ENCODE results near the gene R3HDM1.
"Not testable (repeated sequence)": the region's sequence is repeated elsewhere in the genome, so short reads cannot be mapped to it uniquely, and the experiment has no call there.

The R3HDM1 gene

GRCh38 chr2:135531231-135532197, at the start of gene R3HDM1:
Gene R3HDM1 (plus strand): TSS chr2:135531484. CDS start chr2:135604846, 73,362 bp downstream.
- DNase-seq: peak; percentile 52 to 99 (median 95)

GRCh38 chr2:135485441-135485840, 45.8 kb upstream of the R3HDM1 start:
- DNase-seq: no peak

DNA sequence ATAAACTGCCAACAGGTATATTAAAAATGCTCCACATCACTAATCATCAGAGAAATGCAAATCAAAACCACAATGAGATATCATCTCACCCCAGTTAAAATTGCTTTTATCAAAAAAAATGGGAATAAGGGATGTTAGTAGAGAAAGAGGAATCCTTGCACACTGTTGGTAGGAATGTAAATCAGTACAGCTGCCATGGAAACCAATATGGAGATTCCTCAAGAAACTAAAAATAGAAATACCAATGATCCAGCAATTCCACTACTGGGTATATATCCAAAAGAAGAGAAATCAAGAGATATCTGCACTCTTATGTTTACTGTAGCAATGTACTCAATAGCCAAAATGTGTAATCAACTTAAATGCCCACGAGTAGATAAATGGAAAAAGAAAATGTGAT, 40.9 kb upstream of the R3HDM1 start:
- DNase-seq: no peak

DNA sequence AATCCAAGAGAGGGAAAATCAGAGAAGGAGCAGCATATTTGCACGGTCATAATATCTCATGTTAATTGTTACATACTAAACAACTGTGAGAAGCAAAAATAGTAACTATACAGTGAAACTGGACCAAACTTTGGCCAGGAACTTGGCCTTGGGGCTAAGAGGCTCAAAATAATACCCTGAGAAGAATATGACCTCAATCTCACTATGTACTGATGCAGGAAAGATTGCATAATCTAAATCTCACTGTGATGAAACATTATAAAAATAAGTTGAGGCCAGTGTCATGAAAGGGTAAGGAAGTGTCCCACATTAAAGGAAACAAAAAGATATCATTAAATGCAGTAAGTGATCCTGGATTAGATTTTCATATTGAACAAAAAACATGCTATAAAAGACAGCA, 36.8 kb upstream of the R3HDM1 start:
- DNase-seq: no peak

DNA sequence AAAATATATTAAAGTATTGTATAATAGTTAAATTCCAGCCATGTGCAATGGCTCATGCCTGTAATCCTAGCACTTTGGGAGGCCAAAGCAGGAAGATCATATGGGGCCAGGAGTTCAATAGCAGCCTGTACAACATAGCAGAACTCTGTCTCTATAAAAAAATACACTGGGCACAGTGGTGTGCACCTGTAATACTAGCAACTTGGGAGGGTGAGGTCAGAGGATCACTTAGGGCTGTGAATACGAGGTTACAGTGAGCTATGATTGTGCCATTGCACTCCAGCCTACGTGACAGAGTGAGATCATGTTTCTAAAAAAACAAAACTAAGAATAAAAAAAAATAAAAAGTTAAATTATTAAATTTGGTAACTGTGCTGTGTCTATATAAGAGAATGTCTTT, 36.4 kb upstream of the R3HDM1 start:
- DNase-seq: no peak

GRCh38 chr2:135498588-135498987, 32.7 kb upstream of the R3HDM1 start:
- not testable (repeated sequence) for DNase-seq

- no peak for DNase-seq
Observed at GRCh38 chr2:135504811-135505210, 26.5 kb upstream of the R3HDM1 start.

- DNase-seq: no peak
Observed at GRCh38 chr2:135510577-135510976, 20.7 kb upstream of the R3HDM1 start.

- DNase-seq: no peak
Observed at GRCh38 chr2:135512099-135512498, 19.2 kb upstream of the R3HDM1 start.

DNA sequence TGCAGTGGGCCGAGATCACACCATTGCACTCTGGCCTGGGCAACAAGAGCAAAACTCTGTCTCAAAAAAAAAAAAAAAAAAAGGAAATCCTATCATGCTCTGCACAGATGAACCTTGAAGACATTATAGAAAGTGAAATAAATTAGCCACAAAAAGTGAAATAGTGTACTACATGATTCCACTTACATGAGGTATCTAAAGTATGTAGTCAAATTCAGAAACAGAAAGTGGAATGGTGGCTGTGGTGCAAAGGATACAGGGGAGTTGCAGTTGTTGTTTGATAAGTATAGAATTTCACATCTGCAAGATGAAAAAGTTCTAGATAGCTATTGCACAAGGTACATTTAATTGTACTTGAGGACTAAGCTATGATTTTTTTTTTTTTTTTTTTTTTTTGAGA, 5.5 kb upstream of the R3HDM1 start:
- no peak for DNase-seq

GRCh38 chr2:135528006-135528405, 3.3 kb upstream of the R3HDM1 start:
- DNase-seq: no peak

GRCh38 chr2:135530313-135531230, 712 bp upstream of the R3HDM1 start, which contains the start of gene ZRANB3:
Gene ZRANB3 (minus strand): TSS chr2:135531218.
- peak; percentile 21 to 99 (median 88) for DNase-seq

- DNase-seq: no peak
Observed at GRCh38 chr2:135532581-135532980, 1.3 kb downstream of the R3HDM1 start.

DNA sequence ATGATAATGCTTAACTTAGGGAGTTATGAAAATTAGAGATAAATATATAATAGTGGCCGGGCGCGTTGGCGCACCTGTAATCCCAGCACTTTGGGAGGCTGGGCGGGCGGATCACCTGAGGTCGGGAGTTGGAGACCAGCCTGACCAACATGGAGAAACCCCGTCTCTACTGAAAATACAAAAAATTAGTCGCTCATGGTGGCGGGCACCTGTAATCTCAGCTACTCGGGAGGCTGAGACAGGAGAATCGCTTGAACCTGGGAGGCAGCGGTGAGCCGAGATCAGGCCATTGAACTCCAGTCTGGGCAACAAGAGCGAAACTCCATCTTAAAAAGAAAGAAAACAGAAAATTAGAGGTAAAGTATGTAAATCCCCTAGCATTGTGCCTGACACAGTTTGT, 2.3 kb downstream of the R3HDM1 start:
- not testable (repeated sequence) for DNase-seq

- no peak for DNase-seq
Observed at GRCh38 chr2:135546436-135546835, 15.2 kb downstream of the R3HDM1 start.

DNA sequence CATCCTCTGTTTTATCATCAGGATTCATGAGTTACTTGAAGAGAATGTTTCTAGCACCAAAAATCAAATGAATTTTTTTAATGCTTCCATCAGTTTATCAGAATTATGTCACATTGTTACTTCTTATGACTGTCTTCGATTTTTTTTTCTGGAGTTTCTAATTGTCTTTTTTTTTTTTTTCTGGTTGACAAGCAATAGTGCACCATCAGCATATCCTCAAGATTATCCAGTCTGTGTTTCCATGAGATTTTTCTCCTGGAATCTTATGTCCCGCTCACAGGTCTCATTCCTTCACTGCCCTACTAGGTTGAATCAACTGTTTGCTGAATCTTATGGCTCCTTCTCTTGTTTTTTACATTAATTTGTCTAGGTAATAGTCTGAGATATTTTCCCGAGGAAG, 16.0 kb downstream of the R3HDM1 start:
- DNase-seq: no peak

DNA sequence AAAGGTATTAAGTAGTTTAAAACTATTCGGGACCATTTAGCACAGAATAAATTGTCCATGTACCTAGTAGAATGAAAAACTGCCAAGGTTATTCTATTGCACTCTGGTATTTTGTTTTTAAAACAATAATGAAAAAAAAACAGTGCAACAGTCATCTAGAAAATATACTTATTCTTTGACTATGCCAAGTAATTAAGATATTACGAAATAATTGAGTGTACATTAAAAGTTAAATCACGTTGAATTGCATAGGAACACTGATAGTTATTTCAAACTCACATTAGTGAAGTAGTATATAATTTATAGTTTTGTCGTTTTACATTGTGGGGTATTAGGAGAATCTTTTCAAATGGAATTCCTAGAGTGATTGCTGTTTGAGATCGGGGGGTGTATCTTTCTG, 20.1 kb downstream of the R3HDM1 start:
- no peak for DNase-seq

- DNase-seq: no peak
Observed at GRCh38 chr2:135552887-135553286, 21.6 kb downstream of the R3HDM1 start.

DNA sequence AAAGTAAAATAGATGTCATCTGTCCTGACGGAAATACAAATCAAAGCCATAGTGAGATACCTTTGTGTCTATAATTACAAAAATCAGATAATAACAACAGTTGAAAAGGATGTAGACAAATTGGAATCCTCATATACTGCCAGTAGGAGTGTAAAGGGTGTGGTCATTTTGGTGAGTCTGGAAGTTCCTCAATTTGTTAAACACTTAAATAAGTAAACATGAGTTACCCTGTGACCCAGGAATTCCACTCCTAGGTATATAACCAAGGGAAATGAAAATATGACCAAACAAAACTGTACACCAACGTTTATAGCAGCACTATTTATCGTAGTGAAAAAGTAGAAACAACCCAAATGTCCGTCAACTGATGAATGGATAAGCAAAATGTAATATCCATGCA, 24.0 kb downstream of the R3HDM1 start:
- DNase-seq: no peak

- DNase-seq: no peak
Observed at GRCh38 chr2:135557530-135557929, 26.2 kb downstream of the R3HDM1 start.

GRCh38 chr2:135561925-135562324, 30.6 kb downstream of the R3HDM1 start:
- no peak for DNase-seq

- DNase-seq: no peak
Observed at GRCh38 chr2:135563793-135564192, 32.5 kb downstream of the R3HDM1 start.

All from hypothalamus (tissue), 51 donors.